SU-DHL-6 (cell line): ENCODE results near the gene EZR.

Experiments used
- H2AFZ ChIP-seq: fragments of 200-600 bp; sonication (generic); 2 replicates; pipeline ENCODE4 v1.6.1; 2014; ENCODE audit warnings: low read depth, mild to moderate bottlenecking, moderate library complexity, mixed read lengths, antibody characterized with exemption, low read length; ENCODE audit not compliant: severe bottlenecking
- H3F3A ChIP-seq: fragments of 200-600 bp; shearing (Covaris generic); 2 replicates; pipeline ENCODE4 v1.6.0; 2016; ENCODE audit warnings: antibody characterized with exemption, mild to moderate bottlenecking; ENCODE audit not compliant: insufficient read depth
- H3K27ac ChIP-seq: fragments of 200-600 bp; sonication (generic); 2 replicates; pipeline ENCODE4 v1.5.1; 2016; ENCODE audit warnings: low read depth, mild to moderate bottlenecking, low read length, moderate library complexity, mixed read lengths
- H3K27me3 ChIP-seq: fragments of 200-600 bp; sonication (generic), shearing (Covaris generic); 2 replicates; pipeline ENCODE4 v1.6.0; 2014; ENCODE audit warnings: mild to moderate bottlenecking, low read length
- H3K36me3 ChIP-seq: fragments of 200-600 bp; sonication (generic); 2 replicates; pipeline ENCODE4 v1.6.1; 2014; ENCODE audit warnings: mild to moderate bottlenecking, low read length, mixed read lengths
- H3K4me2 ChIP-seq: fragments of 300-600, 200-600 bp; shearing (Covaris generic), sonication (generic); 2 replicates; pipeline ENCODE4 v1.6.0; 2014; ENCODE audit warnings: low read length, low read depth, mild to moderate bottlenecking; ENCODE audit not compliant: poor library complexity, severe bottlenecking
- H3K4me3 ChIP-seq: fragments of 200-600 bp; sonication (generic); 2 replicates; pipeline ENCODE4 v1.5.1; 2014; ENCODE audit warnings: antibody characterized with exemption, low read length, mild to moderate bottlenecking, mixed read lengths; ENCODE audit not compliant: insufficient read depth, poor library complexity, severe bottlenecking
- H3K79me2 ChIP-seq: fragments of 200-600 bp; sonication (generic); 2 replicates; pipeline ENCODE4 v1.6.1; 2014; ENCODE audit warnings: mild to moderate bottlenecking, low read length, moderate library complexity; ENCODE audit not compliant: insufficient read depth
- H3K9ac ChIP-seq: fragments of 200-600 bp; sonication (generic); 2 replicates; pipeline ENCODE4 v1.7.0; 2014; ENCODE audit warnings: mild to moderate bottlenecking, low read length
- H3K9me2 ChIP-seq: fragments of 200-600 bp; sonication (generic); replicated peaks from 2 replicates; pipeline ENCODE4 v1.6.1; 2014; ENCODE audit warnings: low read length; ENCODE audit not compliant: insufficient read depth
- H3K9me3 ChIP-seq: fragments of 200-600 bp; sonication (generic); 2 replicates; pipeline ENCODE4 v1.6.1; 2014; ENCODE audit warnings: low read length, mixed read lengths; ENCODE audit not compliant: insufficient read depth
- H4K20me1 ChIP-seq: fragments of 200-600 bp; sonication (generic); 2 replicates; pipeline ENCODE4 v1.6.1; 2014; ENCODE audit warnings: low read depth, mild to moderate bottlenecking, antibody characterized with exemption, low read length, moderate library complexity, mixed read lengths
- CTCF ChIP-seq: fragments of 200-600 bp; sonication (generic); IDR thresholded peaks from one replicate; pipeline ENCODE4 v1.5.1; 2017; ENCODE audit warnings: antibody characterized with exemption, mild to moderate bottlenecking, low read length, moderate library complexity; ENCODE audit not compliant: insufficient read depth, poor library complexity, severe bottlenecking
- EZH2phosphoT487 ChIP-seq: fragments of 200-600 bp; sonication (generic), shearing (Covaris generic); conservative IDR thresholded peaks from 2 replicates; pipeline ENCODE4 v1.6.1; 2018; ENCODE audit warnings: mild to moderate bottlenecking, antibody characterized with exemption, low read length, moderate library complexity, mixed read lengths

Gene EZR

GRCh38 chr6:158776737-158777136, 42.4 kb downstream of the EZR start:
- Histone ChIP-seq H3K9me3 (no peaks in the 10 kb centered on the region), H3K79me2 (peaks cover 37% of the 10 kb centered on the region), H3K27me3 (no peaks in the 10 kb centered on the region), H3K9ac (no peak overlapping the region), H4K20me1 (peaks cover 15% of the 10 kb centered on the region), H3K4me2 (no peak overlapping the region), H2AFZ (no peak overlapping the region), H3K4me3 (no peak overlapping the region), H3K27ac (no peak overlapping the region), H3K9me2 (no peaks in the 10 kb centered on the region), H3F3A (peaks cover 17% of the 10 kb centered on the region; the same call in 1 of the 2 replicates), H3K36me3 (peaks cover 55% of the 10 kb centered on the region)
- no peak for TF ChIP-seq CTCF
- no peak for TF ChIP-seq EZH2phosphoT487

GRCh38 chr6:158775832-158776231, 43.3 kb downstream of the EZR start:
- Histone ChIP-seq H3K27ac (no peak overlapping the region), H3F3A (peaks cover 11% of the 10 kb centered on the region; the same call in 1 of the 2 replicates), H3K4me2 (no peak overlapping the region)

GRCh38 chr6:158774717-158775449, 44.3 kb downstream of the EZR start:
- H2AFZ ChIP-seq = no peak overlapping the region
- no peak overlapping the region for H3K4me2 ChIP-seq
- 0 out of 2 replicates have a peak, but pooled peaks cover 8% of the 10 kb centered on the region for H3F3A ChIP-seq
- no peaks in the 10 kb centered on the region for H3K9me2 ChIP-seq
- peaks cover 59% of the 10 kb centered on the region for H3K36me3 ChIP-seq
- TF ChIP-seq CTCF (no peak), EZH2phosphoT487 (no peak)
- no peaks in the 10 kb centered on the region for H3K9me3 ChIP-seq
- peaks cover 26% of the 10 kb centered on the region for H3K79me2 ChIP-seq
- H3K9ac ChIP-seq = no peak overlapping the region
- H3K27me3 ChIP-seq = no peaks in the 10 kb centered on the region
- no peak overlapping the region for H3K27ac ChIP-seq
- no peak overlapping the region for H3K4me3 ChIP-seq
- H4K20me1 ChIP-seq = peaks cover 15% of the 10 kb centered on the region

More at GRCh38 chr6:158775832-158776231, 43.3 kb downstream of the EZR start:
- Histone ChIP-seq H3K9me2 (no peaks in the 10 kb centered on the region), H3K9ac (no peak overlapping the region), H3K36me3 (peaks cover 57% of the 10 kb centered on the region), H3K9me3 (no peaks in the 10 kb centered on the region), H3K79me2 (peaks cover 33% of the 10 kb centered on the region), H3K27me3 (no peaks in the 10 kb centered on the region), H4K20me1 (peaks cover 15% of the 10 kb centered on the region), H3K4me3 (no peak overlapping the region), H2AFZ (no peak overlapping the region)
- TF ChIP-seq EZH2phosphoT487 = no peak
